OCI-LY3 (cell line): ENCODE results near the gene ZNF346.

Source experiments
- H2AFZ ChIP-seq: fragments of 200-600, 300-600 bp; shearing (Covaris generic); 2 replicates; pipeline ENCODE4 v1.6.0; 2014; ENCODE audit warnings: antibody characterized with exemption, low read depth, low read length
- H3K27ac ChIP-seq: fragments of 200-600, 300-600 bp; sonication (generic); 2 replicates; pipeline ENCODE4 v1.5.1; 2014; ENCODE audit warnings: mild to moderate bottlenecking, low read length, moderate library complexity, mixed read lengths
- H3K27me3 ChIP-seq: fragments of 200-600, 300-600 bp; sonication (generic); 2 replicates; pipeline ENCODE4 v1.6.1; 2014; ENCODE audit warnings: low read depth, low read length, mixed read lengths
- H3K36me3 ChIP-seq: fragments of 200-600, 300-600 bp; sonication (generic); replicated peaks from 2 replicates; pipeline ENCODE3; 2014; ENCODE audit warnings: low read depth, low read length, mixed read lengths
- H3K4me1 ChIP-seq: fragments of 300-600, 200-600 bp; sonication (generic); 2 replicates; pipeline ENCODE4 v1.6.1; 2014; ENCODE audit warnings: low read length, mixed read lengths
- H3K4me2 ChIP-seq: fragments of 200-600, 300-600 bp; sonication (generic); 2 replicates; pipeline ENCODE4 v1.6.1; 2014; ENCODE audit warnings: low read length, mixed read lengths
- H3K4me3 ChIP-seq: fragments of 300-600, 200-600 bp; sonication (generic); 2 replicates; pipeline ENCODE4 v1.5.1; 2014; ENCODE audit warnings: antibody characterized with exemption, mild to moderate bottlenecking, low read length, moderate library complexity
- H3K79me2 ChIP-seq: fragments of 300-600, 200-600 bp; shearing (Covaris generic); 2 replicates; pipeline ENCODE4 v1.6.1; 2014; ENCODE audit warnings: mild to moderate bottlenecking, low read length, mixed read lengths
- H3K9ac ChIP-seq: fragments of 300-600, 200-600 bp; shearing (Covaris generic); 2 replicates; pipeline ENCODE4 v1.6.0; 2014; ENCODE audit warnings: mild to moderate bottlenecking, low read length, moderate library complexity
- H3K9me3 ChIP-seq: fragments of 200-600, 300-600 bp; shearing (Covaris generic); 2 replicates; pipeline ENCODE4 v1.6.1; 2014; ENCODE audit warnings: low read length, mixed read lengths; ENCODE audit not compliant: insufficient read depth
- H4K20me1 ChIP-seq: fragments of 200-600, 300-600 bp; sonication (generic); 2 replicates; pipeline ENCODE4 v1.6.1; 2016; ENCODE audit warnings: low read length, mixed read lengths; ENCODE audit not compliant: insufficient read depth
- EZH2phosphoT487 ChIP-seq: fragments of 200-600 bp; shearing (Covaris generic); IDR thresholded peaks from 2 replicates; pipeline ENCODE4 v1.6.1; 2018; ENCODE audit warnings: antibody characterized with exemption, mixed run types, low read depth
- TF ChIP-seq, protein P1 (sequence below): fragments of 200-600, 300-600 bp; sonication (generic); IDR thresholded peaks from 2 replicates; pipeline ENCODE4 v1.5.1; 2014; ENCODE audit warnings: antibody characterized with exemption, low read length, low read depth

The ZNF346 gene

GRCh38 chr5:177090813-177091212, 68.3 kb downstream of the ZNF346 start:
- Histone ChIP-seq H3K27me3 (peaks cover 18% of the 10 kb centered on the region), H3K9ac (no peak overlapping the region), H3K79me2 (no peaks in the 10 kb centered on the region), H3K9me3 (no peaks in the 10 kb centered on the region), H3K4me1 (0 out of 2 replicates have a peak, but pooled peaks cover 5% of the 10 kb centered on the region), H3K4me2 (no peak overlapping the region), H3K27ac (no peak overlapping the region), H3K36me3 (no peaks in the 10 kb centered on the region), H4K20me1 (no peaks in the 10 kb centered on the region), H3K4me3 (no peak overlapping the region), H2AFZ (no peak overlapping the region)
- TF ChIP-seq EZH2phosphoT487, result no peak
- TF ChIP-seq, protein P1, sequence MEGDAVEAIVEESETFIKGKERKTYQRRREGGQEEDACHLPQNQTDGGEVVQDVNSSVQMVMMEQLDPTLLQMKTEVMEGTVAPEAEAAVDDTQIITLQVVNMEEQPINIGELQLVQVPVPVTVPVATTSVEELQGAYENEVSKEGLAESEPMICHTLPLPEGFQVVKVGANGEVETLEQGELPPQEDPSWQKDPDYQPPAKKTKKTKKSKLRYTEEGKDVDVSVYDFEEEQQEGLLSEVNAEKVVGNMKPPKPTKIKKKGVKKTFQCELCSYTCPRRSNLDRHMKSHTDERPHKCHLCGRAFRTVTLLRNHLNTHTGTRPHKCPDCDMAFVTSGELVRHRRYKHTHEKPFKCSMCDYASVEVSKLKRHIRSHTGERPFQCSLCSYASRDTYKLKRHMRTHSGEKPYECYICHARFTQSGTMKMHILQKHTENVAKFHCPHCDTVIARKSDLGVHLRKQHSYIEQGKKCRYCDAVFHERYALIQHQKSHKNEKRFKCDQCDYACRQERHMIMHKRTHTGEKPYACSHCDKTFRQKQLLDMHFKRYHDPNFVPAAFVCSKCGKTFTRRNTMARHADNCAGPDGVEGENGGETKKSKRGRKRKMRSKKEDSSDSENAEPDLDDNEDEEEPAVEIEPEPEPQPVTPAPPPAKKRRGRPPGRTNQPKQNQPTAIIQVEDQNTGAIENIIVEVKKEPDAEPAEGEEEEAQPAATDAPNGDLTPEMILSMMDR, result no peak

DNA sequence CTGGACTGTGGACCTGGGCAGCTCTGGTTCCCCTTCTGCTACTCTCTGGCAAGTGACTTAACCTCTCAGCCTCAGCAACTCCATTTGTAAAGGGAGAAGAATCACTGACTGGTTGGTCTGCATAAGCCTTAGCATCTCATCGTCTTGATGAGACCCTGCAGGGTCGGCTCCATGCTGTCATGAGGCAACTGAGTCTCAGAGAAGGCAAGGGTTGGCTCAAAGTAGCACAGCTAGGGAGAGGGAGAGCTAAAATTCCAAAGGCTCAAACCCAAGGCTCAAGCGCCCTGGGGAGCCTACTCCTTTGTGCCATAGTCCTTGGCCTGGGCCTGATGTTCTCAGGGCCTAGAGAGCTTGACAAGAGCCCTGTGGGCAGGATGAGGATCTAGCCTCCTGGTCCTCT, 68.7 kb downstream of the ZNF346 start:
- no peaks in the 10 kb centered on the region for H3K9me3 ChIP-seq
- H3K27me3 ChIP-seq, result peaks cover 18% of the 10 kb centered on the region
- H3K4me2 ChIP-seq, result no peak overlapping the region
- TF ChIP-seq, protein P1, result no peak
- TF ChIP-seq EZH2phosphoT487, result no peak
- no peaks in the 10 kb centered on the region for H3K79me2 ChIP-seq
- no peaks in the 10 kb centered on the region for H4K20me1 ChIP-seq
- 0 out of 2 replicates have a peak, but pooled peaks cover 5% of the 10 kb centered on the region for H3K4me1 ChIP-seq
- H3K27ac ChIP-seq, result no peak overlapping the region
- H2AFZ ChIP-seq, result no peak overlapping the region
- H3K36me3 ChIP-seq, result no peaks in the 10 kb centered on the region
- H3K9ac ChIP-seq, result no peak overlapping the region
- H3K4me3 ChIP-seq, result no peak overlapping the region

DNA sequence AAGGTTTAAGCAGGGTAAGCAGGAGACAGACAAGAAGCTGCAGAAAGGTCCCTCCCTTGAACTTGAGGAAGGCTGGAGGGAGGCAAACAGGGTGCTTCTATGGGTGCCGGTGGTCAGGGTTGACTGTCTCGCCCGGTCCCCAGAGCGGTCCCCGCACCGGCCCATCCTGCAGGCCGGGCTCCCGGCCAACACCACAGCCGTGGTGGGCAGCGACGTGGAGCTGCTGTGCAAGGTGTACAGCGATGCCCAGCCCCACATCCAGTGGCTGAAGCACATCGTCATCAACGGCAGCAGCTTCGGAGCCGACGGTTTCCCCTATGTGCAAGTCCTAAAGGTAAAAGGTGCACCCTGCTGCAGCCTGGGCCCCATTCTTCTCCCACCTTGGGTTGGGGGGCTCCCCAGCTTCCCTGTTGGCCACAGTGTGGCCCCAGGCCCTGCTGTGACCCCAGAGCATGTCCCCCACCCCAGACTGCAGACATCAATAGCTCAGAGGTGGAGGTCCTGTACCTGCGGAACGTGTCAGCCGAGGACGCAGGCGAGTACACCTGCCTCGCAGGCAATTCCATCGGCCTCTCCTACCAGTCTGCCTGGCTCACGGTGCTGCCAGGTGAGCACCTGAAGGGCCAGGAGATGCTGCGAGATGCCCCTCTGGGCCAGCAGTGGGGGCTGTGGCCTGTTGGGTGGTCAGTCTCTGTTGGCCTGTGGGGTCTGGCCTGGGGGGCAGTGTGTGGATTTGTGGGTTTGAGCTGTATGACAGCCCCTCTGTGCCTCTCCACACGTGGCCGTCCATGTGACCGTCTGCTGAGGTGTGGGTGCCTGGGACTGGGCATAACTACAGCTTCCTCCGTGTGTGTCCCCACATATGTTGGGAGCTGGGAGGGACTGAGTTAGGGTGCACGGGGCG, 69.9 kb downstream of the ZNF346 start:
- H4K20me1 ChIP-seq, result no peaks in the 10 kb centered on the region
- H3K4me2 ChIP-seq, result no peak overlapping the region
- 0 out of 2 replicates have a peak, but pooled peaks cover 2% of the 10 kb centered on the region for H3K4me1 ChIP-seq
- no peak overlapping the region for H3K9ac ChIP-seq
- no peaks in the 10 kb centered on the region for H3K36me3 ChIP-seq
- H2AFZ ChIP-seq, result no peak overlapping the region
- no peaks in the 10 kb centered on the region for H3K79me2 ChIP-seq
- H3K9me3 ChIP-seq, result no peaks in the 10 kb centered on the region
- H3K27me3 ChIP-seq, result peaks cover 16% of the 10 kb centered on the region
- TF ChIP-seq, protein P1, result no peak
- no peak for TF ChIP-seq EZH2phosphoT487
- no peak overlapping the region for H3K4me3 ChIP-seq
- H3K27ac ChIP-seq, result no peak overlapping the region

DNA sequence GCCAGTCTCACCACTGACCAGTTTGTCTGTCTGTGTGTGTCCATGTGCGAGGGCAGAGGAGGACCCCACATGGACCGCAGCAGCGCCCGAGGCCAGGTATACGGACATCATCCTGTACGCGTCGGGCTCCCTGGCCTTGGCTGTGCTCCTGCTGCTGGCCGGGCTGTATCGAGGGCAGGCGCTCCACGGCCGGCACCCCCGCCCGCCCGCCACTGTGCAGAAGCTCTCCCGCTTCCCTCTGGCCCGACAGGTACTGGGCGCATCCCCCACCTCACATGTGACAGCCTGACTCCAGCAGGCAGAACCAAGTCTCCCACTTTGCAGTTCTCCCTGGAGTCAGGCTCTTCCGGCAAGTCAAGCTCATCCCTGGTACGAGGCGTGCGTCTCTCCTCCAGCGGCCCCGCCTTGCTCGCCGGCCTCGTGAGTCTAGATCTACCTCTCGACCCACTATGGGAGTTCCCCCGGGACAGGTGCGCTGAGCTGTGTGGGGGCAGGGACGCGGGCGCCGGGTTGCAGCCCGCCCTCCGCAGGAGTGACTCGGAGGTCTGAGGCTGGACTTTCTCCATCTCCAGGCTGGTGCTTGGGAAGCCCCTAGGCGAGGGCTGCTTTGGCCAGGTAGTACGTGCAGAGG, 70.7 kb downstream of the ZNF346 start:
- Histone ChIP-seq H3K4me2 (no peak overlapping the region), H3K79me2 (no peaks in the 10 kb centered on the region), H3K27ac (no peak overlapping the region), H3K27me3 (peaks cover 12% of the 10 kb centered on the region), H3K9ac (no peak overlapping the region), H3K36me3 (no peaks in the 10 kb centered on the region), H4K20me1 (no peaks in the 10 kb centered on the region), H2AFZ (no peak overlapping the region), H3K4me1 (no peaks in the 10 kb centered on the region), H3K9me3 (no peaks in the 10 kb centered on the region), H3K4me3 (no peak overlapping the region)
- no peak for TF ChIP-seq EZH2phosphoT487
- TF ChIP-seq, protein P1, result no peak
